H1 (cell line): ENCODE results near the gene JPH3. TPM values are rescaled to one million over a fixed set of nuclear protein-coding genes. Genes with fewer than 3 reads are reported as not detected.

Experiments used
- CTCF ChIA-PET: fragments of 300-600 bp; sonication (Branson Sonifier 250); formaldehyde crosslinking; loops from one replicate; lab custom pipeline; 2021; ENCODE audit not compliant: partially characterized antibody; lab: Charles Lee
- POLR2A ChIA-PET: fragments of 300-600 bp; sonication (Branson Sonifier 250); formaldehyde crosslinking; loops from one replicate; lab custom pipeline; 2021; ENCODE audit warnings: inconsistent platforms; ENCODE audit not compliant: partially characterized antibody; lab: Charles Lee
- DNase-seq, 2 experiments: peaks; one replicate each; pipeline versions ENCODE4 v3.0.0 to v3.0.0-alpha.2; 2010 to 2022; ENCODE audit warnings: low spot score in 2 of 2, low read depth in 1 of 2, mixed read lengths in 1 of 2
- FAIRE-seq: peaks from 2 replicates; lab custom pipeline; 2011; peaks lifted over from hg19 to GRCh38; lab: Jason Lieb, UNC
- H2AFZ ChIP-seq: 2 replicates; pipeline ENCODE4 v1.8.1; 2012; ENCODE audit warnings: low read length, inconsistent platforms
- H2AK5ac ChIP-seq: 2 replicates; pipeline ENCODE4 v1.6.1; 2013; ENCODE audit warnings: low read depth, low read length
- H2BK120ac ChIP-seq: replicated peaks from 2 replicates; pipeline ENCODE3; 2013; ENCODE audit warnings: low read depth, low read length, inconsistent platforms
- H2BK12ac ChIP-seq: 2 replicates; pipeline ENCODE4 v1.6.1; 2013; ENCODE audit warnings: low read depth, low read length
- H2BK15ac ChIP-seq: 2 replicates; pipeline ENCODE4 v1.6.1; 2013; ENCODE audit warnings: low read length
- H2BK20ac ChIP-seq: 2 replicates; pipeline ENCODE4 v1.6.1; 2013; ENCODE audit warnings: low read length
- H2BK5ac ChIP-seq: 2 replicates; pipeline ENCODE4 v1.6.1; 2013; ENCODE audit warnings: low read depth, low read length
- H3K14ac ChIP-seq: 2 replicates; pipeline ENCODE4 v1.6.1; 2013; ENCODE audit warnings: inconsistent platforms; ENCODE audit not compliant: insufficient read length
- H3K18ac ChIP-seq: 2 replicates; pipeline ENCODE4 v1.6.1; 2013; ENCODE audit warnings: low read length; ENCODE audit errors: extremely low read depth
- H3K23ac ChIP-seq: 2 replicates; pipeline ENCODE4 v1.6.1; 2013; ENCODE audit warnings: inconsistent platforms; ENCODE audit not compliant: insufficient read length
- H3K23me2 ChIP-seq: 2 replicates; pipeline ENCODE4 v1.6.1; 2013; ENCODE audit warnings: low read depth, low read length
- H3K27ac ChIP-seq: 2 replicates; pipeline ENCODE4 v1.6.1; 2011; ENCODE audit warnings: low read depth, low read length, inconsistent platforms
- H3K27me3 ChIP-seq, 4 experiments: replicated peaks in 1 of 4; 1 replicate in 1 of 4; 2 replicates in 3 of 4; pipeline versions ENCODE4 v1.6.1 to v1.8.1; 2011 to 2013; ENCODE audit warnings: low read length in 3 of 4, mild to moderate bottlenecking in 3 of 4, inconsistent platforms in 2 of 4, mixed read lengths in 2 of 4, moderate library complexity in 1 of 4; ENCODE audit not compliant: control insufficient read depth in 3 of 4, insufficient read depth in 3 of 4; ENCODE audit errors: extremely low read depth in 1 of 4
- H3K36me3 ChIP-seq, 4 experiments: 2 replicates each; pipeline versions ENCODE4 v1.6.1 to v1.8.1; 2011 to 2013; ENCODE audit warnings: mild to moderate bottlenecking in 4 of 4, low read length in 3 of 4, moderate library complexity in 2 of 4, control low read depth in 1 of 4, inconsistent platforms in 1 of 4; ENCODE audit not compliant: insufficient read depth in 4 of 4, control insufficient read depth in 2 of 4
- H3K4ac ChIP-seq: replicated peaks from 2 replicates; pipeline ENCODE3; 2013; ENCODE audit warnings: low read length, low read depth, mixed read lengths, inconsistent platforms; ENCODE audit not compliant: insufficient read length
- H3K4me1 ChIP-seq, 4 experiments: replicated peaks in 1 of 4; 1 replicate in 1 of 4; 2 replicates in 3 of 4; pipeline versions ENCODE4 v1.6.1 to v1.8.1; 2011 to 2013; ENCODE audit warnings: low read length in 3 of 4, inconsistent platforms in 2 of 4, mixed read lengths in 1 of 4; ENCODE audit not compliant: insufficient read depth in 4 of 4, control insufficient read depth in 3 of 4
- H3K4me2 ChIP-seq, 2 experiments: 2 replicates each; pipeline versions ENCODE4 v1.6.1 to v1.8.1; 2011 to 2013; ENCODE audit warnings: low read depth in 2 of 2, low read length in 2 of 2, control low read depth in 1 of 2, inconsistent platforms in 1 of 2, mild to moderate bottlenecking in 1 of 2; ENCODE audit not compliant: insufficient read depth in 1 of 2
- H3K4me3 ChIP-seq, 4 experiments: fragments of 200-600, 300-600 bp in 1 of 4; sonication (generic), shearing (Covaris generic), sonication (Bioruptor Twin) in 1 of 4; 2 replicates each; pipeline versions ENCODE4 v1.5.1 to v1.8.1; 2011 to 2016; ENCODE audit warnings: low read length in 4 of 4, low read depth in 3 of 4, control low read depth in 2 of 4, inconsistent platforms in 2 of 4, mild to moderate bottlenecking in 2 of 4, mixed read lengths in 1 of 4, moderate library complexity in 1 of 4; ENCODE audit not compliant: insufficient read depth in 2 of 4; ENCODE audit errors: extremely low read depth in 1 of 4
- H3K56ac ChIP-seq: replicated peaks from 2 replicates; pipeline ENCODE3; 2013; ENCODE audit warnings: low read depth, mild to moderate bottlenecking, mixed read lengths, low read length, inconsistent platforms; ENCODE audit not compliant: insufficient read length
- H3K79me1 ChIP-seq: 2 replicates; pipeline ENCODE4 v1.6.1; 2013; ENCODE audit warnings: low read depth, low read length, control low read depth
- H3K79me2 ChIP-seq, 2 experiments: 2 replicates each; pipeline versions ENCODE4 v1.6.1 to v1.8.1; 2012 to 2013; ENCODE audit warnings: low read length in 2 of 2, mild to moderate bottlenecking in 2 of 2, inconsistent platforms in 1 of 2; ENCODE audit not compliant: insufficient read depth in 2 of 2, control insufficient read depth in 1 of 2
- H3K9ac ChIP-seq, 4 experiments: replicated peaks in 1 of 4; 1 replicate in 1 of 4; 2 replicates in 3 of 4; pipeline versions ENCODE4 v1.6.1 to v1.8.1; 2011 to 2013; ENCODE audit warnings: low read depth in 3 of 4, low read length in 3 of 4, control low read depth in 2 of 4, mild to moderate bottlenecking in 2 of 4, moderate library complexity in 2 of 4, inconsistent platforms in 1 of 4; ENCODE audit errors: extremely low read depth in 1 of 4
- H3K9me3 ChIP-seq, 2 experiments: 2 replicates each; pipeline versions ENCODE4 v1.6.1 to v1.8.1; 2012 to 2013; ENCODE audit warnings: mild to moderate bottlenecking in 2 of 2, moderate library complexity in 2 of 2, control low read depth in 1 of 2, inconsistent platforms in 1 of 2, low read depth in 1 of 2, low read length in 1 of 2, mixed read lengths in 1 of 2; ENCODE audit not compliant: insufficient read depth in 2 of 2
- H4K20me1 ChIP-seq, 2 experiments: replicated peaks in 1 of 2; 2 replicates each; pipeline versions ENCODE3 to v1.8.1; 2011 to 2013; ENCODE audit warnings: inconsistent platforms in 2 of 2, low read length in 2 of 2, mild to moderate bottlenecking in 1 of 2; ENCODE audit not compliant: insufficient read depth in 2 of 2, control insufficient read depth in 1 of 2
- H4K5ac ChIP-seq: 2 replicates; pipeline ENCODE4 v1.6.1; 2013; ENCODE audit warnings: low read length, low read depth, mixed read lengths, inconsistent platforms; ENCODE audit not compliant: insufficient read length
- H4K8ac ChIP-seq: 2 replicates; pipeline ENCODE4 v1.8.0; 2013; ENCODE audit warnings: mild to moderate bottlenecking, moderate library complexity, low read length, inconsistent platforms; ENCODE audit not compliant: insufficient read depth; ENCODE audit errors: extremely low read depth
- H4K91ac ChIP-seq: replicated peaks from 2 replicates; pipeline ENCODE3; 2013; ENCODE audit warnings: low read length, mixed read lengths, inconsistent platforms; ENCODE audit not compliant: insufficient read length
- ASH2L ChIP-seq: fragments of 200-600, 300-600 bp; sonication (generic); IDR thresholded peaks from one replicate; pipeline ENCODE4 v1.7.1; 2017; ENCODE audit warnings: low read length
- ATF3 ChIP-seq: IDR thresholded peaks from 2 replicates; pipeline ENCODE4 v1.6.1; 2011; ENCODE audit warnings: low read depth, mild to moderate bottlenecking, low read length; ENCODE audit not compliant: insufficient read depth
- CBX8 ChIP-seq: fragments of 300-800, 300-1000 bp; sonication (generic); IDR thresholded peaks from 2 replicates; pipeline ENCODE4 v1.7.1; 2016; ENCODE audit warnings: low read depth, low read length, borderline replicate concordance
- CHD2 ChIP-seq: IDR thresholded peaks from 2 replicates; pipeline ENCODE4 v1.6.1; 2012; ENCODE audit warnings: low read length, improper control_type of control experiment
- EGR1 ChIP-seq: IDR thresholded peaks from 2 replicates; pipeline ENCODE4 v1.6.1; 2011; ENCODE audit warnings: low read depth, low read length, borderline replicate concordance
- MAFK ChIP-seq: IDR thresholded peaks from 2 replicates; pipeline ENCODE4 v1.6.1; 2012; ENCODE audit warnings: low read depth, mild to moderate bottlenecking, improper control_type of control experiment, low read length
- POLR2AphosphoS5 ChIP-seq: IDR thresholded peaks from 2 replicates; pipeline ENCODE4 v1.6.1; 2011; ENCODE audit warnings: low read depth, low read length
- WGBS, 2 experiments: shearing (Covaris generic) in 1 of 2; methylation state at CpG; one replicate each; pipeline versions ENCODE4 v1.1.6 to v1.1.7; 2013 to 2015; ENCODE audit warnings: low lambda C conversion rate in 2 of 2, mixed read lengths in 2 of 2, inconsistent platforms in 1 of 2, low coverage in 1 of 2, missing lambda C conversion rate in 1 of 2; ENCODE audit not compliant: insufficient replicate concordance in 2 of 2, insufficient coverage in 1 of 2, insufficient read length in 1 of 2; ENCODE audit errors: extremely low coverage in 1 of 2, missing lambda C conversion rate in 1 of 2; 5-methylcytosine and 5-hydroxymethylcytosine counted together
- polyA plus RNA-seq, 7 experiments: library from polyadenylated mRNA; depleted of rRNA in 3 of 7; stranded (reverse) in 5 of 7; unstranded in 2 of 7; fragments of >200 nt in 5 of 7; fragments of 200-250 nt in 2 of 7; gene quantifications; 1 replicate in 5 of 7; 2 replicates in 1 of 7; 4 replicates in 1 of 7; pipeline versions ENCODE4 v1.2.1 to v1.2.3, GENCODE V29; 2011 to 2013; ENCODE audit warnings: missing spikeins in 2 of 7, mixed read lengths in 2 of 7
- total RNA-seq: library from RNA; stranded (reverse); fragmentation: NEBNext Ultra II Directional; extraction: Animal tissue kit (Norgen Biotek cat#: 25700); gene quantifications from 2 replicates; pipeline ENCODE4 v1.2.1, GENCODE V29; 2021
- TF ChIP-seq, protein P1 (sequence below): IDR thresholded peaks from 2 replicates; pipeline ENCODE4 v1.6.1; 2011; ENCODE audit warnings: low read length, improper control_type of control experiment

Gene JPH3
- total and polyA plus RNA-seq, 2 of the 8 experiments (the other 6 are each of a cell fraction or from before 2014, with no cell fraction given), result 10.3 to 28.3 TPM

- FAIRE-seq (no peak), DNase-seq (no peak)
- Histone ChIP-seq H3K56ac (no peak overlapping the region), H4K5ac (no peak overlapping the region), H2AFZ (no peak overlapping the region), H3K27ac (no peak overlapping the region), H2BK20ac (no peak overlapping the region), H3K23me2 (no peaks in the 10 kb centered on the region), H2AK5ac (no peak overlapping the region), H3K27me3 (no peaks in the 10 kb centered on the region), H2BK120ac (no peak overlapping the region), H3K79me2 (no peaks in the 10 kb centered on the region; a peak in 1 of 4 replicates), H3K9me3 (peaks cover 0 to 3% of the 10 kb centered on the region in 2 experiments; a peak in 2 of 4 replicates), H3K4ac (no peak overlapping the region), H3K79me1 (peaks cover 2% of the 10 kb centered on the region), H3K36me3 (no peaks in the 10 kb centered on the region), H3K23ac (no peak overlapping the region), H4K8ac (no peak overlapping the region), H2BK12ac (no peak overlapping the region), H3K4me3 (no peak overlapping the region), H2BK15ac (no peak overlapping the region), H3K4me2 (no peak overlapping the region), H4K91ac (no peak overlapping the region), H3K18ac (no peak overlapping the region), H4K20me1 (peaks cover 0 to 5% of the 10 kb centered on the region in 2 experiments), H3K14ac (no peak overlapping the region), H3K9ac (no peak overlapping the region), H2BK5ac (no peak overlapping the region; the same call in 1 of the 2 replicates), H3K4me1 (peaks cover 0 to 5% (median 0%) of the 10 kb centered on the region in 4 experiments; a peak in 3 of 7 replicates)
- POLR2A ChIA-PET, result interaction anchor here (1.1 to 1.3 kb wide), 2 partner anchors 9 to 11 kb away, joined by 3 read pairs; no protein-coding TSS in a partner anchor
- TF ChIP-seq CBX8 (no peak), CHD2 (no peak), ATF3 (no peak), ASH2L (no peak), POLR2AphosphoS5 (no peak), MAFK (no peak), EGR1 (no peak)
- TF ChIP-seq, protein P1, sequence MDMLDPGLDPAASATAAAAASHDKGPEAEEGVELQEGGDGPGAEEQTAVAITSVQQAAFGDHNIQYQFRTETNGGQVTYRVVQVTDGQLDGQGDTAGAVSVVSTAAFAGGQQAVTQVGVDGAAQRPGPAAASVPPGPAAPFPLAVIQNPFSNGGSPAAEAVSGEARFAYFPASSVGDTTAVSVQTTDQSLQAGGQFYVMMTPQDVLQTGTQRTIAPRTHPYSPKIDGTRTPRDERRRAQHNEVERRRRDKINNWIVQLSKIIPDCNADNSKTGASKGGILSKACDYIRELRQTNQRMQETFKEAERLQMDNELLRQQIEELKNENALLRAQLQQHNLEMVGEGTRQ, result no peak
- 88% methylated on average over 6 of the region's 6 CpGs; no CpG with 5 or more reads in 1 of the 2 experiments for WGBS, 2 experiments
- CTCF ChIA-PET, result interaction anchor here (0.8 to 5.6 kb wide), 10 partner anchors 8 to 164 kb away, joined by 3 to 65 read pairs (median 6); no protein-coding TSS in a partner anchor
Observed at GRCh38 chr16:87626905-87627304, 24.6 kb downstream of the JPH3 start.
